ENCODE results near the gene DCPS.

DNA sequence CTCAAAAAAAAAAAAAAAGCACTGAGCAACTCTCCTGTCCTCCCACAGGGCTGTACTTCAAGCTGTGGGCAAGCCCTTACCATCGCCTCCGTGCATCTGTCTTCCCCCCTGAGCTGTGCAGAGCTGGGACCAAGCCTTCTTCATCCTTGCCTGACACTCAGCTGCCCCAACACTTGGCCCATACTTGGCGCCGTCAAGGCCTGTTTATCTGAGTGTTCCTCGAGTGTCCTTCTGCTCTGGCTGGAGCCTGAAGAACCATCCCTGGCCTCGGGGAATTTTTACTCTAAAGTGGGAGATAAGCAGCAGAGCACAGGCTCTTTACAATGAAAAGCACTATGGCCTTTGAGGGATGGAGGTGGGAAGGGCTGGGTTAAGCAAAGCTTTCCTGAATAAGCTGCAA is 22.6 kb upstream of the DCPS start:
- TF ChIP-seq, protein P1, sequence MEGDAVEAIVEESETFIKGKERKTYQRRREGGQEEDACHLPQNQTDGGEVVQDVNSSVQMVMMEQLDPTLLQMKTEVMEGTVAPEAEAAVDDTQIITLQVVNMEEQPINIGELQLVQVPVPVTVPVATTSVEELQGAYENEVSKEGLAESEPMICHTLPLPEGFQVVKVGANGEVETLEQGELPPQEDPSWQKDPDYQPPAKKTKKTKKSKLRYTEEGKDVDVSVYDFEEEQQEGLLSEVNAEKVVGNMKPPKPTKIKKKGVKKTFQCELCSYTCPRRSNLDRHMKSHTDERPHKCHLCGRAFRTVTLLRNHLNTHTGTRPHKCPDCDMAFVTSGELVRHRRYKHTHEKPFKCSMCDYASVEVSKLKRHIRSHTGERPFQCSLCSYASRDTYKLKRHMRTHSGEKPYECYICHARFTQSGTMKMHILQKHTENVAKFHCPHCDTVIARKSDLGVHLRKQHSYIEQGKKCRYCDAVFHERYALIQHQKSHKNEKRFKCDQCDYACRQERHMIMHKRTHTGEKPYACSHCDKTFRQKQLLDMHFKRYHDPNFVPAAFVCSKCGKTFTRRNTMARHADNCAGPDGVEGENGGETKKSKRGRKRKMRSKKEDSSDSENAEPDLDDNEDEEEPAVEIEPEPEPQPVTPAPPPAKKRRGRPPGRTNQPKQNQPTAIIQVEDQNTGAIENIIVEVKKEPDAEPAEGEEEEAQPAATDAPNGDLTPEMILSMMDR (IDR thresholded peaks at IDR 0.05; ENCODE audit: insufficient read depth, low read length, poor library complexity, severe bottlenecking) = no peak
- no peak for TF ChIP-seq EZH2phosphoT487 (conservative IDR thresholded peaks at IDR 0.05; ENCODE audit: low read length)

All from SU-DHL-6 (cell line).